HG03342 (cell line): ENCODE measurements around the gene TRIM26.
"Not testable (repeated sequence)": the region's sequence is repeated elsewhere in the genome, so short reads cannot be mapped to it uniquely, and the experiment has no call there.

Source experiments
- ATAC-seq: cut with Tn5 transposase; IDR thresholded peaks from one replicate; pipeline ENCODE4 v1.9.1; 2021; ENCODE audit warnings: mild to moderate bottlenecking, moderate library complexity; ENCODE audit not compliant: unreplicated experiment

Gene TRIM26

GRCh38 chr6:30171677-30172471, 41.3 kb downstream of the TRIM26 start:
- ATAC-seq = no peak

GRCh38 chr6:30169658-30170614, 43.3 kb downstream of the TRIM26 start:
- ATAC-seq = no peak

- ATAC-seq = no peak
Measured at GRCh38 chr6:30168741-30169140, 44.5 kb downstream of the TRIM26 start.

DNA sequence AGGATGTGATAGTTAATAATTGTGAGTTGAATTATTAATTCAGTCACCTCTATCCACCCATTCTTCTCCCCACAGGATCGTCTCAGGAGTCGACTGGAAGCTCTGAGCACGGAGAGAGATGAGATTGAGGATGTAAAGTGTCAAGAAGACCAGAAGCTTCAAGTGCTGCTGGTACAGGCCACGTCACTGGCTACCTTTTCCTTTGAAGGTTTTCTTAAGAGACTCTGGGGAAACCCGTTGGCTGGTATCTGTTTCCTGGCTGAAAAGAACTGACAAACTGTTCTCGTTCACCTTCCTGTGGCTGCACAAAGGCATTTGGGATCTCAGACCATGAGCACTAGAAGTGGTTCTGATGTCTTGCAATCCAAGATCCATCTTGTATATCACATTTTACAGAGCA, 46.1 kb downstream of the TRIM26 start:
- no peak for ATAC-seq

DNA sequence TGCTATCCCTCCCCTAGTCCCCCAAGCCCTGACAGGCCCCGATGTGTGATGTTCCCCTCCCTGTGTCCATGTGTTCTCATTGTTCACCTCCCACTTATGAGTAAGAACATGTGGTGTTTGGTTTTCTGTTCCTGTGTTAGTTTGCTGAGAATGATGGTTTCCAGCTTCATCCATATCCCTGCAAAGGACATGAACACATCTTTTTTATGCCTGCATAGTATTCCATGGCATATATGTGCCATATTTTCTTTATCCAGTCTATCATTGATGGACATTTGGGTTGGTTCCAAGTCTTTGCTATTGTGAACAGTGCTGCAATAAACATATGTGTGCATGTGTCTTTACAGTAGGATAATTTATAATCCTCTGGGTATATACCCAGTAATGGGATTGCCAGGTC, 48.0 kb downstream of the TRIM26 start:
- not testable (repeated sequence) for ATAC-seq

DNA sequence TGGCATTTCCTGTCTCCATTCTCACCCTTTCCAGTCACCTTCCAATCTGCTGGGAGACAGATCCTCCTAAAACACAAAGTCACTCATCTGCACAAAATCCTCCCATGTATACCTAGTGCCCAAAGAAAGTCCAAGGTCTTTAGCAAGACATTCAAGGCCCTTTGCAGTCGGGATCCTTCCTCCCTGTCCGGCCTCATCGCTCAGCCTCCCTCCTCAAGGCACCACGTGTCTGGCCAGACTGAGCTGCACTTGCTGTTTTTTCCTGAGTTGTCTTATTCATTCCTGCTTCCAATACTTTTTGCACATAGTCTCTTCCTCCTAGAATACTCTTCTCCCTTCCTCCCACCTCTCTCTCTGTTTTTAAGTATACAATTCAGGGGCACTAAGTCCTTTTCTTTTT, 48.5 kb downstream of the TRIM26 start:
- ATAC-seq = no peak

DNA sequence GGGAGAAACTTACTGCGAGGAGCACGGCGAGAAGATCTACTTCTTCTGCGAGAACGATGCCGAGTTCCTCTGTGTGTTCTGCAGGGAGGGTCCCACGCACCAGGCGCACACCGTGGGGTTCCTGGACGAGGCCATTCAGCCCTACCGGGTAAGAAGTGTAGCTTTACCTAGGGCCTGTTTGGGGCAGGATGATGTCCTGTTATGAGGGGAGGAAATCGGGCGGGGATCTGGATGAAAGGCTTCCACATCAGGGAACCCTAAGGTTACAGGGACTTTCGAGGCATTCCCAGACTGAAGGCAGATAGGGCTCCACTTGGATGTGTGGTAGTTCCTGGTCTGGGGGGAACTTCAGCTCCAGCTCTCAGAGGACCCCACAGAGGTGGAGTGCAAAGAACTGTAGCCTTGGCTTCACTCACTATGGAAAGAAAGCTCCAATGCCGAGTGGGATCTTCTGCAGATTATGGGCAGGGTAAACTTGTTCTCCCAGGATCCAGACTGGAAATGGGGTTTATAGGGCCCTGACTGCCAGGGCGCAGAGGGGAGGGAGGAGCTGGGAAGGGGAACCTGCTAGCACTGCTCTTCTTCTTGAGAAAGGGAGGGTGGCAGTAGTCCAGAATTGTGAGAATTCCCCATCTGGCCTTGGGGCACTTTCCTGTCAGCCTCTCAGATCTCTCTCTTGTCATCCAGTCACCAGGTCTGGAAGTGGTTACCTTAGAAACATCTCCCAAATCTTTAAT, 49.1 kb downstream of the TRIM26 start:
- no peak for ATAC-seq

DNA sequence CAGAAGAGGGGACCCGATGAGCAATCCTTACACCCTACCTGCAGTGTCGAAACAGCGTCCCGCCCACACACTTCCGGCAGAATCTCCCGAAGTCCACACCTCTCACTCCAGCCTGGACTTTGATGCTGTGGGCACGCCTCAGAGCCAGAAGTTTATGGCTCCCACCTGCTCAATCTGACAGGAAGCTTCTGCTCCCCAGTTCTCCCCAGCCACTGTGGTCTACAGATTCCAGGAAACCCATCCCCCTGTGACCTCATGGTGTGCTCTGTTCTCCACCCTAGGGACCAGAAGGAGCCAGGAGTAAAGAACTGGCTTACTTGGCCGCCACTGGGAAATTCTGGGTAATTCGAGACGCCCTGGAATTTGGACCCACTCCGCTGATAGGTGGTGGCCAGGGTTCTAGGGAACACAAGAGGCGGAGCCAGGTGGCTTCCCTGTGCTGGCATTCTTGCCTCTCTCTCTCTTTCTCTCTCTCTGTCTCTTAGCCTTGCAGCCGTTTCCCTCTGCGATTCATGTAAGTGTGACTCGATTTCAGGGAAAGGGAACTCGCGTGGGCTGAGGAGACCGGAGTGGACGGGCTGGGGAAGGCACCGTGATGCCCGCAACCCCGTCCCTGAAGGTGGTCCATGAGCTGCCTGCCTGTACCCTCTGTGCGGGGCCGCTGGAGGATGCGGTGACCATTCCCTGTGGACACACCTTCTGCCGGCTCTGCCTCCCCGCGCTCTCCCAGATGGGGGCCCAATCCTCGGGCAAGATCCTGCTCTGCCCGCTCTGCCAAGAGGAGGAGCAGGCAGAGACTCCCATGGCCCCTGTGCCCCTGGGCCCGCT, 49.9 kb downstream of the TRIM26 start, which contains the start of gene TRIM15:
Gene TRIM15, plus strand, starts transcription at position 457 of the 828 bp plus-strand sequence. Its CDS starts 139 bp downstream, at position 596.
- no peak for ATAC-seq

DNA sequence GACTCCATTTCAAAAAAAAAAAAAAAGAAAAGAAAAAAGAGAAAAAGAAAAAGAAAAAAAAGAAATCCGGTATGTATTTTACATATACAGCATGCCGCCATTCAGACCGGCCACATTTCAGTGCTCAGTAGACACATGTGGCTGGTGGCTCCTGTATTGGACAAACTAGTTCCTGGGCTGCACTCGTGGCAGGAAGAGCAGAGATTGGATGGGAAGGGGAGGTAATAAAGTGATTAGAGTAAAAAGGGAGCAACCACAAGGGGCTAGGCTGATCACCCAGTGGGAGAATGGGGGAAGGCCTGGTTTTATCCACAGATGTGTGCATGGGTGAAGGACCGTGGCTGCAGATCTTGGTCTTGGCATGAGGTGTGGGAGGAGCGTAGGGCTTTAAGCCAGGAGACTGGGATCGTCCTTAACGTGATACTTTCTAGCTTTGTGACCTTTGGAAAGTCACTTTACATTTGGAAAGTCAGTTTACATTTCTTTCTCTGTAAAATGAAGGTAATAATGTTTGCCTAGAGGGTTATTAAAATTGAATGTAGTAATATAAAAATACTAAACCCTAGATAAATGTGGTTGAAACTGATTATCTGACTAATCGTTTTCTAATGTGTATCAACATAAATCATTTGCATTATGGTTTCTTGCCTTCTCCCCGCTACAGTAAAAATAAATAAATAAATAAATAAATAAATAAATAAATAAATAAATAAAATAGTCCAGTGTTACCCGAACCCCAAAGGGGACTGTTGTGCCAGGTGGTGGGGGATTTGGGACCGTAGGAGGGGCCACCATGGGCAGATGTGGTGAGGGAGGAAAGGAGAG, 50.7 kb downstream of the TRIM26 start:
- ATAC-seq = no peak

DNA sequence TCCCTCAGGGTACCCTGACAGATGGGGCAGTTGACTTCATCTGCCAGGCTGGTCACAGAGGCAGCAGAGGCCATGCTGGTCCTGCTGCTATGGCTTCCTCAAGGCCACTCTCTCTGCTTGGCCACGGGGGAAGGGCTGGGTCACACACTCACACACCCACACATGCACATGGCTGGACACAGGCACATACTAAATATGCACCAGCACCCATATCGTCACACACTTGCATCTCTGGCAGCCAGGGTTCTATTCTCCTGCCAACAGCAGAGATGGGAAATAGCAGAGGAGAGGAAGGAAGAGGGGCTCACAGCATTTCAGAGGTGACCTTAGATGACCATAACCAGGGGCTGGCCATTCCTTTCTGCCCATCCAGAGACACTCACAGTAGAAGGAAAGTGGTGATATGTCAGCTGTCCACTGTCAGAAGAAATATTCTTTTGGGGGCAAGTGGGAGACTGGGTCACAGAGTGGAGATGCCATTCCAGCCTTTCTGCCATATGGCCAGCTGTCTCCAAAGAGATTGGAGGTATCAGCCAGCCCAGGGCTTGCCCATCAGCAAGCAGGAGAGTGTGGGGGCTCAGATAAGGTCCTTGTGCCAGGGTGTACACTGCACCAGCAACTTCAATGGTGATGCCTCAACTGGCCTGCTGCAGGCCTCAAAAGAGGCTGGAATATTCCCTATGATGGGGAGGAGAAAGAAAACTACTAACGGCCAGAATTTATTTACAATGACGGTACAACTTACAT, 52.2 kb downstream of the TRIM26 start, which contains the start of gene TRIM10:
Gene TRIM10, minus strand, starts transcription at position 427 of the 747 bp plus-strand sequence. Its CDS starts 353 bp downstream, at position 74.
- no peak for ATAC-seq

- ATAC-seq = no peak
Measured at GRCh38 chr6:30160008-30160784, 53.0 kb downstream of the TRIM26 start.

GRCh38 chr6:30158475-30159040, 54.6 kb downstream of the TRIM26 start:
- no peak for ATAC-seq

DNA sequence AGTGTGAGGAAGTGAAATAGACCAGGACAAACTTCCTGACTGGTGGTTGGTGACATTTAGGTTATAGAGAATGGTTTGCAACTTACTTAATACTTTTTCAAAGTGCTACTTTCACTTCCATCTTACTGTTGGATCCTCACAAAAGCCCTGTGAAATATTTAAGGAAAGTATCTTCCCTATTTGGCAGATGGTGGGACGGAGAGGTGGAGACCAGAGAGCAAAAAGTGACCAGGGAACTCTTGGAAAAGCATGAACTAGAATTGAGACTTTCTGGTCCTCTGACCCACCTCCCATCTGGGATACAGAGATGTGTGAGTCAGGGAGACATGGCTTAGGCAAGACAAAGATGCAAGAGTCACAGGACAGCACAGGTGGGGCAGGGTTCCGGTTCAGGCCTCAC, 55.2 kb downstream of the TRIM26 start:
- no peak for ATAC-seq

GRCh38 chr6:30157581-30157980, 55.6 kb downstream of the TRIM26 start:
- no peak for ATAC-seq

DNA sequence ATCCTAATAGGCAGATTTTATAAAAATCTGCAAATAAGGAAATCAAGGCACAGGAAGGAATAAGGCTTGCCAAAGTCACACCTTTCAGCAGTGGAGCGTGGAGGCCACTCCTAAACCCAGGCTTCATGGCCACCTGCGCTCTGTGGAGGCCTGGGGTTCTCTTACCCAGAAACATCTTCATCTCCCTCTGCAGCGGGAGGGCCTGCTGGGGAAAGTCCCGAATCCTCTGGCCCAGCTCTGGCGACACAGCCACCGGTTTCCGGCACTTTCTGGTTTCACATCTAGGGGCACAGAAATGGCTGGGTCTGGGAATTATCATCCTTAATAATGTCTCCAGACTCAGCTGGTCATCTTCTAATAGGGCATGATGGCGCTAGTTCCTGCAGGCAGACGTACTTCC, 56.4 kb downstream of the TRIM26 start:
- no peak for ATAC-seq

- no peak for ATAC-seq
Measured at GRCh38 chr6:30156262-30156599, 57.0 kb downstream of the TRIM26 start.

DNA sequence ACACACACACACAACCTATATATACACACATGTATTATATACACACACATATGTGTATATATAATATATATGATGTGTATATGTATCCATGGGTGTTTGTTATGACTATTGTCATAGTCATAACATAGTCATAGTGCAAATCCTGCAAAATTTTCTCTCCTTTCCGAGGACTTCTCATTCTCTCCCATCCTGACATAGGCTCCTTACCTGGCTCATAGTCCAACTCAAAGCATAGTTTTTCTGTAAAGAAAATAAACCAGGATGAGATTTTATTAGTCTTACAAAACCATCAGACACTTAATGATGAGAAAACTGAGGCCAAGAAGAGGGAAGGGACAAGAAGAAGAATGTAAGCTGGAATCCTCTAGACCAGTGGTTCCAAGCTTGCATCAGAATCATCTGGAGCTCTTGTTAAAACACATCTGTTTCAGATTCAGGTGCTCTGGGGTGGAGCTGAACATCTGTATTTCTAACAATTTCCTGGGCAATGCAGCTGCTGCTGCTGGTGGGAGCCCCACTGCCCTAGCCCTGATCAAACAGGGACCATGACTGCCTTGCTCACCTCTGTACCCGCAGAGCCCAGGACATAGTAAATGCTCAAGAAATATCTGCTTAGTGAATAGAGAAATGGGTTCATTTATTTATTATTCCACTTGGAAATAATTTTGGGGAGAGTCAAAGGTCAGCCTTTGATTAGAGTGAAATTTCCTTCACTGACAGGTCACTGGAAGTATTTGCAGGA, 57.5 kb downstream of the TRIM26 start:
- no peak for ATAC-seq
